Endothelial cell of umbilical vein (primary cell): Measurements from ENCODE around the gene PAFAH2. TPM values are rescaled to one million over a fixed set of nuclear protein-coding genes. Genes with fewer than 3 reads are reported as not detected.

Experiments used
- BruUV-seq: library from RNA; stranded (reverse); fragments of 400-500 nt; replicated peaks from 2 replicates; lab custom pipeline; 2021; lab: Mats Ljungman, UMichigan
- CTCF ChIA-PET: fragments of 300-600, 350-600 bp; sonication (Branson Sonifier 250); formaldehyde crosslinking; loops from one replicate; lab custom pipeline; 2021; ENCODE audit warnings: antibody characterized with exemption, inconsistent platforms; lab: Charles Lee
- POLR2A ChIA-PET: fragments of 300-600, 350-600 bp; sonication (Branson Sonifier 250); formaldehyde crosslinking; loops from one replicate; lab custom pipeline; 2021; ENCODE audit warnings: antibody characterized with exemption, inconsistent platforms; lab: Charles Lee
- DNase-seq: peaks from one replicate; pipeline ENCODE4 v3.0.0-alpha.2; 2011; ENCODE audit warnings: low read depth, low spot score
- FAIRE-seq: peaks from 2 replicates; lab custom pipeline; 2011; peaks lifted over from hg19 to GRCh38; lab: Jason Lieb, UNC
- H2AFZ ChIP-seq: 2 replicates; pipeline ENCODE4 v1.6.0; 2012; ENCODE audit warnings: low read depth, low read length, control low read depth, inconsistent platforms
- H3K27ac ChIP-seq: 2 replicates; pipeline ENCODE4 v1.5.1; 2011; ENCODE audit warnings: low read depth, mild to moderate bottlenecking, control low read depth, low read length, moderate library complexity; ENCODE audit not compliant: insufficient read depth
- H3K27me3 ChIP-seq, 2 experiments: 2 replicates each; pipeline versions ENCODE4 v1.6.0 to v1.6.1; 2011; ENCODE audit warnings: low read length in 2 of 2, mixed read lengths in 1 of 2; ENCODE audit not compliant: control insufficient read depth in 2 of 2, insufficient read depth in 2 of 2
- H3K36me3 ChIP-seq, 2 experiments: 2 replicates in 1 of 2; 3 replicates in 1 of 2; pipeline ENCODE4 v1.5.1; 2011; ENCODE audit warnings: low read length in 2 of 2, mild to moderate bottlenecking in 1 of 2, moderate library complexity in 1 of 2; ENCODE audit not compliant: control insufficient read depth in 2 of 2, insufficient read depth in 2 of 2; ENCODE audit errors: extremely low read depth in 1 of 2
- H3K4me1 ChIP-seq: 3 replicates; pipeline ENCODE4 v1.5.1; 2011; ENCODE audit warnings: mild to moderate bottlenecking, low read length; ENCODE audit not compliant: control insufficient read depth, insufficient read depth; ENCODE audit errors: extremely low read depth
- H3K4me2 ChIP-seq: 2 replicates; pipeline ENCODE4 v1.6.1; 2011; ENCODE audit warnings: low read length, control low read depth, mixed read lengths; ENCODE audit not compliant: insufficient read depth
- H3K4me3 ChIP-seq, 3 experiments: fragments of 200-600 bp in 1 of 3; sonication (generic), shearing (Covaris generic) in 1 of 3; replicated peaks in 1 of 3; 2 replicates each; pipeline ENCODE4 v1.5.1; 2011 to 2016; ENCODE audit warnings: control low read depth in 3 of 3, low read length in 3 of 3, mild to moderate bottlenecking in 2 of 3, inconsistent platforms in 1 of 3, low read depth in 1 of 3, moderate library complexity in 1 of 3; ENCODE audit not compliant: insufficient read depth in 1 of 3
- H3K79me2 ChIP-seq: 2 replicates; pipeline ENCODE4 v1.6.0; 2012; ENCODE audit warnings: low read length, inconsistent platforms; ENCODE audit not compliant: control insufficient read depth, insufficient read depth
- H3K9ac ChIP-seq: replicated peaks from 2 replicates; pipeline ENCODE3; 2011; ENCODE audit warnings: low read length, control low read depth; ENCODE audit not compliant: insufficient read depth; ENCODE audit errors: extremely low read depth
- H3K9me1 ChIP-seq: replicated peaks from 3 replicates; pipeline ENCODE4 v1.6.0; 2011; ENCODE audit warnings: mild to moderate bottlenecking, low read length; ENCODE audit not compliant: control insufficient read depth, insufficient read depth; ENCODE audit errors: extremely low read depth
- H3K9me3 ChIP-seq: replicated peaks from 2 replicates; pipeline ENCODE4 v1.5.1; 2012; ENCODE audit warnings: low read length, inconsistent platforms; ENCODE audit not compliant: control insufficient read depth, insufficient read depth
- H4K20me1 ChIP-seq: replicated peaks from 2 replicates; pipeline ENCODE3; 2011; ENCODE audit warnings: mild to moderate bottlenecking, low read length; ENCODE audit not compliant: control insufficient read depth, insufficient read depth; ENCODE audit errors: extremely low read depth
- CTCF ChIP-seq, 2 donors: IDR thresholded peaks; 1 replicate in 1 of 2; 2 replicates in 1 of 2; pipeline ENCODE4 v1.5.1; 2011; ENCODE audit warnings: low read length in 2 of 2, mild to moderate bottlenecking in 2 of 2, moderate library complexity in 2 of 2, control low read depth in 1 of 2, inconsistent platforms in 1 of 2, low read depth in 1 of 2; ENCODE audit not compliant: insufficient read depth in 1 of 2; ENCODE audit errors: extremely low read depth in 1 of 2
- EZH2 ChIP-seq: IDR thresholded peaks from 2 replicates; pipeline ENCODE4 v1.6.1; 2012; ENCODE audit warnings: borderline replicate concordance, low read depth, mild to moderate bottlenecking, moderate library complexity, low read length, inconsistent platforms; ENCODE audit not compliant: severe bottlenecking
- FOS ChIP-seq: IDR thresholded peaks from 2 replicates; pipeline ENCODE4 v1.6.1; 2011; ENCODE audit warnings: mild to moderate bottlenecking, low read length, moderate library complexity, borderline replicate concordance; ENCODE audit not compliant: insufficient read depth
- GATA2 ChIP-seq: IDR thresholded peaks from 2 replicates; pipeline ENCODE4 v1.7.0; 2011; ENCODE audit warnings: low read depth, mild to moderate bottlenecking, moderate library complexity, mixed read lengths, low read length; ENCODE audit not compliant: insufficient read length, insufficient read depth
- JUN ChIP-seq: IDR thresholded peaks from 2 replicates; pipeline ENCODE4 v1.6.1; 2011; ENCODE audit warnings: borderline replicate concordance, low read depth; ENCODE audit not compliant: insufficient read length, insufficient read depth
- MAX ChIP-seq: IDR thresholded peaks from 2 replicates; pipeline ENCODE4 v1.6.1; 2011; ENCODE audit not compliant: insufficient read depth, insufficient read length
- MYC ChIP-seq: IDR thresholded peaks from one replicate; pipeline ENCODE4 v1.6.1; 2011; ENCODE audit warnings: mild to moderate bottlenecking, low read depth, low read length
- POLR2A ChIP-seq: IDR thresholded peaks from 2 replicates; pipeline ENCODE4 v1.6.1; 2012; ENCODE audit warnings: low read depth, mild to moderate bottlenecking, control low read depth, low read length
- POLR2AphosphoS5 ChIP-seq: IDR thresholded peaks from 2 replicates; pipeline ENCODE4 v1.6.1; 2012; ENCODE audit warnings: low read depth, mild to moderate bottlenecking, control low read depth, low read length, moderate library complexity; ENCODE audit not compliant: insufficient read depth
- dilution Hi-C: fragments of 300-500 bp; cut with MboI; formaldehyde crosslinking; loops from one replicate; pipeline ENCODE4 v1.15.0; 2019; ENCODE audit warnings: low sequenced_read_pairs; ENCODE audit not compliant: extremely low pct_ligation_motif_present
- intact Hi-C: fragments of 100-400 bp; cut with micrococcal nuclease; formaldehyde crosslinking; loops from one replicate; pipeline ENCODE4 v1.10.0; 2022
- polyA plus RNA-seq, 4 experiments: library from polyadenylated mRNA; depleted of rRNA in 3 of 4; stranded (reverse) in 3 of 4; unstranded in 1 of 4; fragments of >200 nt; gene quantifications; 2 replicates each; pipeline versions ENCODE4 v1.2.1 to v1.2.3, GENCODE V29; 2011 to 2012; ENCODE audit warnings: missing spikeins in 1 of 4
- total RNA-seq: library from RNA; stranded (reverse); gene quantifications from 2 replicates; pipeline ENCODE4 v1.2.3, GENCODE V29; 2021

Gene PAFAH2
- total and polyA plus RNA-seq, 2 donors (not counting 3 experiments of a cell fraction or from before 2014, with no cell fraction given): 6.0 to 6.9 TPM

GRCh38 chr1:26041401-26041800 is 43.5 kb upstream of the PAFAH2 start:
- H2AFZ ChIP-seq: no peak overlapping the region
- no peak for FAIRE-seq
- dilution Hi-C loops: no loop called here
- H3K4me1 ChIP-seq: peaks cover 2% of the 10 kb centered on the region
- BruUV-seq: no TSS peak
- no peaks in the 10 kb centered on the region for H3K9me1 ChIP-seq
- no peak for DNase-seq
- intact Hi-C loops: no loop called here
- no peaks in the 10 kb centered on the region for H3K9me3 ChIP-seq
- H3K36me3 ChIP-seq: no peaks in the 10 kb centered on the region
- H3K9ac ChIP-seq: no peak overlapping the region
- ChIA-PET CTCF (interaction anchor here (0.6 to 2.7 kb wide), 5 partner anchors 63 to 280 kb away, joined by 3 to 7 read pairs (median 3); no protein-coding TSS in a partner anchor), POLR2A (no interaction called here)
- peaks cover 25 to 27% of the 10 kb centered on the region in 2 experiments for H3K27me3 ChIP-seq
- no peak overlapping the region for H3K4me3 ChIP-seq
- no peak overlapping the region for H3K27ac ChIP-seq
- H3K79me2 ChIP-seq: no peaks in the 10 kb centered on the region
- H4K20me1 ChIP-seq: no peaks in the 10 kb centered on the region
- TF ChIP-seq MYC: no peak
- TF ChIP-seq POLR2AphosphoS5: no peak
- TF ChIP-seq GATA2: no peak
- no peak for TF ChIP-seq EZH2
- no peak for TF ChIP-seq MAX
- TF ChIP-seq JUN: no peak
- no peak for TF ChIP-seq CTCF (IDR thresholded peaks at IDR 0.05; ENCODE audit: extremely low read depth in 1 of 2, insufficient read depth in 1 of 2, low read depth in 1 of 2, low read length in 2 of 2)
- no peak for TF ChIP-seq FOS
- no peak for TF ChIP-seq POLR2A
- no peak overlapping the region for H3K4me2 ChIP-seq
